Posterior cingulate gyrus (tissue), 11 donors: Measurements from ENCODE around the gene ELOVL6.
A peak's percentile ranks its signal among the peaks of the same experiment; 100 is the strongest.
"Not testable (repeated sequence)": the region's sequence is repeated elsewhere in the genome, so short reads cannot be mapped to it uniquely, and the experiment has no call there.

Experiments
- DNase-seq, 10 donors: peaks; one replicate each; pipeline versions ENCODE4 v3.0.0 to v3.0.0-alpha.2; 2020 to 2021; ENCODE audit warnings: mixed read lengths in 3 of 10
- intact Hi-C: fragments of 100-400 bp; cut with DNase I; formaldehyde crosslinking; loops from one replicate; pipeline ENCODE4 v1.15.1; 2023

ELOVL6 gene

DNA sequence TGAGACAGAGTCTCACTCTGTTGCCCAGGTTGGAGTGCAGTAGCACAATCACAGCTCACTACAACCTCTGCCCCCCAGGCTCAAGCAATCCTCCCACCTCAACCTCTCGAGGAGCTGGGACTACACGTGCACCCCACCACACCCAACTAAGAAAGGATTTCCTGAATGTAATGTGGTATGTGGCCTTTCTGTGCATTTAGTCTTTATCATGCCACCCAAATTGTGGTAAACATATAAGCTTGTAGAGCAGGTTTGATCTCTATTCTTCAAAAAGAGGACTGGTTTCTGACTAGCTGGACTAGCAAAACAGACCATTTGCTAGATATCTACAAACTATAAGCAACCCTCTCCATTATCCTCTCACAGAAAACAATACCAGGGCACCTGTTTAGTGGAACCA is 33.6 kb downstream of the ELOVL6 start:
- DNase-seq = no peak
- intact Hi-C loops = no loop called here

DNA sequence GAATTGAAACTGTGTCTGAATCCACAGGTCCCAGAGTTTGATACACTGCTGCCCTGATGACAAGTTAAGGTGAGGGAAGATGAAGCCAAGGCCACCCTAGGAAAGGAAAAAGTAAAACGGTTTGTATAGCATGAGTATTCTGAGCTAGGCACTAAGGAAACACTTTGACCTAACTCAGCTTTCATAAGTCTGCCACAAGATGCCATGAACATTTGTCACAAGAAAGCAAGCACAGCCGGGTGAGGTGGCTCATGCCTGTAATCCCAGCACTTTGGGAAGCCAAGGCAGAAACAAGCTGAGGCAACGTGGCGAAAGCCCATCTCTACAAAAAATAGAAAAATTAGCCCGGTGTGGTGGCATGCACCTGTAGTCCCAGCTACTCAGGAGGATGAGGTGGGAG is 34.2 kb downstream of the ELOVL6 start:
- no peak for DNase-seq
- intact Hi-C loops = no loop called here

DNA sequence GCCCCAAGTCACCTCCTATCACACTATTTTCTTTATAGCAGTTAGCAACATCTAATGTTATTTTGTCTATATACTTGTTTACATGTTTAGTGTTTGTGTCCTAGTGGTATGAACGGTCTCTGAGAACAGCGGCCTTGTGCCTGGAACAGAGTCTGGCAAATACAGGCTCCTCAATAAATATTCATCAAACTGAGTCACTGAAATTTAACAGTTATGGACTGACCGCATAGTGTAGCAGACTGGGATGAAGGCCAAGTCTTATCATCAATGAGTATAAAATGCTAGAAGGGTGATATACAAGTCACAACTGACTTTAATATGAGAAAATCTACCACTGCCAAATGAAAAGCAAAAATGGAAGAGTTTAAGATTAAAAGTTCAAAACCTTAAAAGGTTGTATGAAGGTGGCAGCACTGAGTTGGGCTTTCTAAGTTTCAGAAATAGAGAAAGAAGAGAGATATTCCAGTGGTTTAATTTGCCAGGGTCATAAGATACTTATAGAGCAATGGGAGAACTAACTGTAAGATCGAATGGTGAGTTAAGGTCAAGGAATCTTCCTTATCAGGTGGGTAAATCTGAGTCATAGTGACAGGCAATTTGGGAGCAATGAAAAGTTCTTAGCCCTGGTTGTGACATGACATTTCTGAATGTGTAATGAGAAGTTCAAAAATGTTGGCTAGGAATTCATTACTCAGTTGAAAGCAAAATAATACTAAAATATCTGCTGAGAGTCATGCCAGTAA is 34.9 kb downstream of the ELOVL6 start:
- DNase-seq = no peak
- intact Hi-C loops = no loop called here

DNA sequence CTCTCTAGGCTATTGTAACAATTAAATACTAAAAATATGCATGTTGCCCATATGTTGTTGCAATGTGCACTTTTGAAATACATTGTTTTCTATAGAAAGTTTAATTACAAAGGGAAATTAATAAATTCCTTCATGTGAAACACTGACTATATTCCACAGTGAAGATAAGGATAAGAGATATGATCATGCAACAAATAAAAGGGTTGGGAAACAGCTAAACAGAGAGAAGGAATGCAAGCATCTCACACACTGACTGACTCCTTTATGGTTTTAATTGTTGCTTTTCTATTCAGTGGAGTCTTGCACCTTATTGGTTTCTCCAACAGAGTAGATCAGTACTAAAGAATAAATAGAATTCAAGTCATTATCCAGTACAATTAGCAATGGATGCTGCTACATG is 37.8 kb downstream of the ELOVL6 start:
- intact Hi-C loops = no loop called here
- no peak for DNase-seq

DNA sequence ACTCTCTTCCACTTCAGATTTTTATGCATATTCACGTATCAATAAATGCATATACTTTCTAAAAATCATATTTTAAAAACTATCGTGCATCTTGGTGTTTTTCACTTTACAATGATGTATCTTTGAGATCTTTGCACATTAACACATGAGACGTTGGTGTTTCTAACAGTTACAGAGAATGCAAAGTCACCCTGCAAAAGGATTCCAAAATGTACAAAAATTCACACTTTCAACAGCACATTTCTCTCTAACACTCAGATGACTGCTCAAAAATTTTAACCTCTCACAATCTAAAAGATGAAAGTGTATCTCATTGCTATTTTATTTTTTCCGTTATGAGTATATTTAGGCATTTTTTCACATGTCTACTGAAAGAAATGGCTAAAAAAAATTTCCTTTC is 38.9 kb downstream of the ELOVL6 start:
- intact Hi-C loops = no loop called here
- no peak for DNase-seq

DNA sequence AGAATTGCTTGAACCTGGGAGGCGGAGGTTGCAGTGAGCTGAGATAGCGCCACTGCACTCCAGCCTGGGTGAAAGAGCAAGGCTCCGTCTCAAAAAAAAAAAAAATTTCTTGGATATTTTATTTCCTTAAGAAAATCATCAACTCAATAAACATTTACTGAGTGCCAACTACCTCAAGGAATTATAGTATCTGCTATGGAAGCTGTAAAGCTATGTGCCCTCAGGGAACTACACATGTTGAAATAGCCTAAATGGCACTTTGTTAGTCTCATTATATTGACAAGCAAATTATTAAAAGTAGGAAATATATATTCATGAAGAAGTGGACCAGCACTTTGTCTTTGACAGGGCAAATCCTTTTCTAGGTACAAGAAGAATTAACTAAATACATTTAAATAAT is 40.8 kb downstream of the ELOVL6 start:
- no peak for DNase-seq
- intact Hi-C loops = no loop called here

DNA sequence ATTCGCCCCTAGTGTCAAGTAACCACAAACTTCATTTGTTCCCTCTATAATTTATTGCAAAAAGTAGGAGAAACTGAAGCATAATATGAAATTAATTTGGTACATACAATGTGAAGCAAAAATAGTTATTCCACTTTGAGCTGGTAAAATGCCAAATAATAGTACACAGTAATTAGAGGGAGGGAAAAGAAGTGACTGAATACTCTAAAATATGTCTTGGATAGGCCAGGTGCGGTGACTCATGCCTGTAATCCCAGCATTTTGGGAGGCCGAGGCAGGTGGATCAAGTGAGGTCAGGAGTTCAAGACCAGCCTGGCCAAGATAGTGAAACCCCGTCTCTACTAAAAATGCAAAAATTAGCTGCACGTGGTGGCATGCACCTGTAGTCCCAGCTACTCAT is 41.2 kb downstream of the ELOVL6 start:
- intact Hi-C loops, DNase-seq: not testable (repeated sequence)

DNA sequence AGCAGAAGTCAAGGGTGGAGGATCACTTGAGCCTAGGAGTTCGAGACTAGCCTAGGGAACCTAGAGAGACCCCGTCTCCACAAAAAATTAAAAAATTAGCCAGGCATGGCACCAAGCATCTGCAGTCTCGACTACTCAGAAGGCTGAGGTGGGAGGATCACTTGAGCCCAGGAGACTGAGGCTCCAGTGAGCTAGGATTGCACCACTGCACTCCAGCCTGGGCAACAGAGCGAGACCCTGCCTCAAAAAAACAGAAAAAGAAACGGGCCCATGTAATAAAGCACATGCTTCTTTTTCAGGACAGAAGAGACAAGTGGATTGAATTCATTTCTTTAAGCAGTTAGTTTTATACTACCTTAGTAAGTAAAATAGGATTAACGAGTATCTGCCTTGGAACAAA is 42.0 kb downstream of the ELOVL6 start:
- no peak for DNase-seq

DNA sequence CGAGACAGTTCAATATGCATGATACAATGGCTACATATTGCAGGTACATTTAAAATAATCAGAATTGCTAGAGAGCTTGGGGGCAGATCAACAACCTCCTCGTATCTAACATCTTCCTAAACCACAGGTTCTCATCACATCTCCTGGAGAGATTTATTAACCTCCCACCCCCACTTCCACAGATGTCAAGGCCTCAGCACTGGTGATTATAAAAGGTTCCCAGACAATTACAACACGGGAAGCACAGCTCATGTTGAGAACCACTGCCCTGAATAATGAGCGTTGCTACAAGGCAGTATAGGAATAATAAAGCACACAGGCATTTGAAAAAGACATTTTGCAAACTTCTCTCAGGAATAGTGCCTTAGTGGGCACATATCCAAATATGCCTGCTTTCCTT is 42.8 kb downstream of the ELOVL6 start:
- intact Hi-C loops = no loop called here

More for the DNA sequence above, 42.0 kb downstream of the ELOVL6 start:
- intact Hi-C loops = no loop called here

DNA sequence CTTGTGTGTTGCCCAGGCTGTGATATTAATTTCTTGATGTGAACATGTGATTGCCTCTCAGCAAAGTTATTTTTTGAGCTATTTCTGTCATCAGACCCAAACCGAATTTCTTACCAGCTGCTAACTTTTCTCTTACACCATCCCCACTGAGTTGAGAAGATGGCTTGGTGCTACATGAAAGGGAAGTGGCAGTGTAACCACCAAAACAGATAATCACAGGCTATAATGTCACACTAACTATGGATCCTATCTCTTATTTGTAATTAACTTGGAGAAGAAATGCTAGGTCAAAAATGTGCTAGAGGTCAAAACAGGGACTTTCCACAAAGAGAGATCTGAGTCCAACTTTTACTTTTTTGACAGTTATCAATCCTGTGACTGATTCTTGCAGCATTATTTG is 43.8 kb downstream of the ELOVL6 start:
- DNase-seq = no peak
- intact Hi-C loops = no loop called here

More for the DNA sequence above, 42.8 kb downstream of the ELOVL6 start:
- DNase-seq = no peak

DNA sequence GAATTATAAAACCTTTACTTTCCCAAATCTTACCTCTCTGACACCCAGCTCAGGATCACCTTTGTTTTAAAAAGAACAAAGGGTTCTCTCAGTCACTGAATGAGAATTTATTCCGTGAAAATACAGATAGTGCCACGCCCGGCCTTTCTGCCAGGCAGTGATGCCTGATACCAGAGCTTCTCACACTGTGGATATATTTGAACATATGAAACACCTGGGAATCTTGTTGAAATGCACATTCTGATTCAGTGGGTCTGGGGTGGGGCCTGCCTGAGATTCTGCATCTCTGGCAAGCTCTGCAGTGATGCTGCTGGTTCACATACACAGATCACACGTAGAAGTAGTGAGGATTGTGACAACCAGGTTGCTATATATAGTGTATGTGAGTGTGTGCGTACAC is 46.0 kb downstream of the ELOVL6 start:
- DNase-seq = peak in 3 of 10 donors; percentile 8 to 70 (median 8)
- intact Hi-C loops = no loop called here

DNA sequence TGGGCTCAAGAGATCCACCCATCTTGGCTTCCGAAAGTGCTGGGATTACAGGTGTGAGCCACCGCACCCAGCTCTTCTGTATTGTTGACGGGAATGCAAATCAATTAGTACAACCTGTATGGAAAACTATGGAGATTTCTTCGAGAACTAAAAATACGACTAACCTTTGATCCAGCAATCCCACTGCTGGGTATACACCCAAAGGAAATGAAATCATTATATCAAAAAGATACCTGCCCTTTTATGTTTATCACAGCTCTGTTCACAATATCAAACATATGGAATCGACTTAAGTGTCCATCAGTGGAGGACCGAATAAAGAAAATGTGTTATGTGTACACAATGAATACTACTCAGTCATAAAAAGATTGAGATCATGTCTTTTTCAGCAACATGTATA is 49.3 kb downstream of the ELOVL6 start:
- DNase-seq = no peak
- intact Hi-C loops = no loop called here

DNA sequence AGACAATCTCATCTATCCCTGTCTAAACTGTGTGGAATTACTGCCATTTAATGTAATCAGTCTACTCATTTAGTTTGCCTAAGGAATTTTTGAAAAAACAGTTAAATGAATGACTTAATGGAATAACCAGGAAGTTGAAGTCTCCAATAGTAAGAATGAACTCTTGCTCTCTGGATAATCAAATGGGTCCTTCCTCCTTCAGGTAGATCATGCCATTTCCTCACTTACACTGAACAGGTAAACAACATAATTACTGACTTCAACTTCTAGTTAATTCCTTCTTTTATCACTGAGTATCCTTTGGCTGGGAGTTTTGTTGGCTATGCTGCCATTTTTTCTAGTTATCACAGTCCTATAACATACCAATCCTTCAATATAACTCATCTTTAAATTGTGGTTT is 56.0 kb downstream of the ELOVL6 start:
- intact Hi-C loops = no loop called here
- no peak for DNase-seq

DNA sequence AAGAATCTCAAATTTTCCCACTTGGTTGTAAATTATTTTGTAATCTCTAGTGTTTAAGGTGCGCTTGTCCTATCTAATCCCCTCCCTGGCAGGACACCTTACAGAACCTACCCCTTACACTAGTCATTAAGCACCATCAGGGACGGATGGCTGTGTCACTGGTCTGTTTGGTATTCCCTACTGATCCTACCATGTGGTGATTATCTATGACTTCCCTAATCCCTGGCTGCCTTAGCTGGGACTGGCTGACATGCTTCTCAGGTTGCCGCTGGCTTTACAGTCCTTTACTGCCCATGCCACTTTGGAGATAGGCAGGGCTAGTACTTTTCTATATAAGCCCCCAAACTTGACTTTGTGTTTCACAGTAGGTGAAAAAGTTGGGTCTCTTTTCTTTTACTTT is 58.6 kb downstream of the ELOVL6 start:
- intact Hi-C loops = no loop called here
- no peak for DNase-seq

DNA sequence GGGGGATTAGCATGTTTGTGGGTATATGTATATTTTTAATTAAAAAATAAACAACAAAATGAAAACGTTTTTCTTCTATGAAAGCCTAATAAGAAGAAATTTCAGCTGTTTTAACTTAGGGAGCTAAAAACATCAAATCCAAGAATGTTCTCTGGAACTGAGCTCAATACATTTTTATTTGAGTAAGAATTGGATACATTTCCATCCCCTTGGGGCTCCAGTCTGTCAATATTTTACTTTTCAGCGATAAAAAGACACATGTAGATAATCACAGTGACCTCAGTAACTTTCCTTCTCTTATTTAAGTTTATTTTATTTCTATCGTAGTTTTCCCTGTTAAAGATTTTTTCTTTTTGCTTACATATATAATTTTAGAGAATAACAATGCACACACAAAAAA is 59.3 kb downstream of the ELOVL6 start:
- intact Hi-C loops = no loop called here
- DNase-seq = no peak

DNA sequence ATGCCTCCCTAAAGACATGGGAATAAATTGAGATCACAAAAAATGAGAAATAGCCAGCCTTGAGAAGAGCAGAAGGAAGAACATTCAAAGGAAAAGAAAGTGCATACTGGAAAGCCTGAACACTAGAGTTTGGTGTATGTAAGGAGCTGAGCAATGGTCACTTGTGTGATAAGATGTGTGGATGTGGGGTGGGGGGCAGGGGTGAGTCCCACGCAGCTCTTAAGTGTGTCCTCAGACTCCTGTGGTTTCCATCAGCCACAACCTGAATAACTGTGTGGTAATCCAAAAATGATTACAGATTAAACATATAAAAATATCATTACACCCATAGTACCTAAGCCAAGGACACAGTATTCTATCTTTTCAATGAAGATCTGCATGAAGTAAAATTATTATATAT is 59.9 kb downstream of the ELOVL6 start:
- DNase-seq = no peak
- intact Hi-C loops = no loop called here

DNA sequence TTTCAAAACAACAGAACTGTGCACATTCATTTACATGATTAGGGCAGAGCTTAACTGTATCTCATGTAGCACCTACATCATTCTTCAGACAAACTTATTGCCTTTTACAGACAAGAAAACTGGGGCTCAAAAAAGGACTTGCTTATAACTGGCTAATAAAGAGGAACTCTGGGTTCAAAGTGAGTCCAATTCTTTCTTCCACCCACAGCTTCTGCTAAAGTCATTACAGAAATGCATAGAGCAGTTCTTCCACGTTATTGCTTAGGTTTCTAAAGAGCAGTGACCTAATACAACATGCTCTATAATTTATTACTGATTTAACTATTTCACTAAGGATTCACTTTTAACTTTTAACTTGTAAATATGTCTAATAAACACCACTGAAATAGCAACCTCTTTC is 60.6 kb downstream of the ELOVL6 start:
- intact Hi-C loops = no loop called here
- no peak for DNase-seq

DNA sequence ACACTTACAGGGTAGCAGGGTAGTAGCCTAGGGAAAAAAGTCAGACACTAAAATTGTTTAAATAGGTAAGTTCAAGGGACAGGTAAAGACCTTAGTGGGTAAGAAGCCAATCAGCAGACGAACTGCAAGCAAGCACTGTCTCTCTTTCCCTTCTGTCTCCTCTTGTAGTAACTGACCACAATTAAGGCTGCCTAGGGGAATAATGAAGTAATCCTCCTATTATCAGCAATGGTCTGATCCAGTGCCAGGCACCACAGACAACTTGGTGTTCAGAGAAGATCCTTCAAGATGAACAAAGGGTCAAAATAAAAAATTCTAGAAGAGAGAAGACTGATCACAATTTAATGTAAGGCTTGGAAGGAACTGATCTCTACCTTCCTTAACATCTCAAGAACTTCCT is 62.9 kb downstream of the ELOVL6 start:
- intact Hi-C loops = no loop called here
- no peak for DNase-seq

DNA sequence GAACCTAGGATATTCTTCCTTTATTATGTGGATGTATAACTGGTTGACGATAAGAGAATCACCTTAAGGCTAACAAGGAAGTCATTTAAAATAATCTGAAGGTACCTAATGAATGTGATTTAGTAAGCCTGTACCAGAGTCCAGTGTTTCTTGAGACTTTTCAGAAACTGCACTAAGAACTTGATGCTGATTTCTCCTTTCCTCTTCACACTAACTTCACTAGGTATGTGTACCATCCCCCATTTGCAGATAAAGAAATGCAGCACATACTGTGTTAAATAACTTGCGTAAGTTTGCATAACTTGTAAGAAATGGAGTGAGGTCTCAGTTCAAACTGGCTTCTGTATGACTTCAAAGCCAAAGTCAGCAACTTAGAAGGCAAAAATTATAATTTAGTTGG is 63.3 kb downstream of the ELOVL6 start:
- DNase-seq = no peak
- intact Hi-C loops = no loop called here

DNA sequence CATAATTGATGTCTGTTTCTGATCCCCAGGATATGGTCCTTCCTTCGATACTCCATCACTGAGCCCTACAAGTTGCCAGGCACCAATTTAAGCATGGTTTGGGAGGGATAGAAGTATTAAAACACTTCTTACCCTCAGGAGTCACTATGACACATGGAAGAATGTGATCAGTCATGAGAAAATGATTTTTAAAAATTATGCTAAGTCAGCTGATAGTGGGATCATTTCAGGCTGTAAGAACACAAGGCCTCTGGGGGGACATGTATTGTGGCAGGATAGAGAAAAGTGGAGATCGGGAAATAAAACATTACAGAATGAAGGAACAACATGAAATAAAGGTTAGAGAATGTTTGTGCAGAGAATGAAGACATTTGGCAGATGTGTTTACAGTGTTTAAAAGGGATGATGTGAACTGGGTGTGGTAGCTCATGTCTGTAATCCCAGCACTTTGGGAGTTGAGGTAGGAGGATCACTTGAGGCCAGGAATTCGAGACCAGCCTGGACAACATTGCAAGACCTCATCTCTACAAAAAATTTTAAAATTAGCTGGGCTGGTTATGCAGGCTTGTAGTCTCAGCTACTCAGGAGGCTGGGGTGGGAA is 64.0 kb downstream of the ELOVL6 start:
- DNase-seq = no peak
- intact Hi-C loops = no loop called here

DNA sequence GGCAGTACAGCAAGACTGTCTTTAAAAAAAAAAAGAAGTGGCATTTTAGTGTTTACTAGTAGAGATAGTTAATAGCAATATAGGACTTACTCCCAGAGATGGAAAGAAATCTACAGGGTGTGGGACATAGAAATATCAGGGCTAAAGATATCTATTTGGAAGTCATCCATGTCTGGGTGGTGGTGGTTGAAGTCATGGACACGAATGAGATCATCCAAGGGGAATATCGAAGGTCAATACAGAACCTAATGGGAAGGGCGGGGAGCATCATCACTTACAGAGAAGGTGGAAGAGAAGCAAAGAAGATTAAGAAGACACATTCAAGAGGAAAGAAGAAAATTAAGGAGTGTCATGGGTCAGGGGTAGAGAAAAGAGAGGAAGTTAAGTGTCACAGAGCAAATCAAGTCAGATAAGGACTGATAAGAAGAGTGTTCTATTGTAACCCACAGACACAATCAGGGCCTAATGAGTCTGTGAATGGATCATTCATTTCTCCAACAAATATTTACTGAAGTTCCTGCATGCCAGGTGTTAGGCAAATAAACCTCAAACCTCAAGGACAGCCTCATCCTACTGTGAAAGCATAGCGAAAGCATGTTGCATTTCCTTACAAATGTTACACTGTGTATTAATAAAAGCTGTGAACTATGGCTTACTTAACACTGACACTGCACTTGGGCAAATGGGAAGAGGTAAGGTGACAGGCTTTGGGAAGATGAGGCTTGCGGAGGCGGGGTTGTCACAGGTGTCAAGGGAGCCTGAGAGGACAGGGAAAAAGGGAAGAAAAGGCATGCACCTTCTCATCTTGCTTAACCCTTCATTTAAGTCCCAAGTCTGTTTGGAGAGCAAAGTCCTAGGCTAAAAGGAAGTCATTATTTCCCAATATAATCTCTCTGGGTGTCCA is 65.3 kb downstream of the ELOVL6 start:
- intact Hi-C loops = no loop called here
- no peak for DNase-seq

DNA sequence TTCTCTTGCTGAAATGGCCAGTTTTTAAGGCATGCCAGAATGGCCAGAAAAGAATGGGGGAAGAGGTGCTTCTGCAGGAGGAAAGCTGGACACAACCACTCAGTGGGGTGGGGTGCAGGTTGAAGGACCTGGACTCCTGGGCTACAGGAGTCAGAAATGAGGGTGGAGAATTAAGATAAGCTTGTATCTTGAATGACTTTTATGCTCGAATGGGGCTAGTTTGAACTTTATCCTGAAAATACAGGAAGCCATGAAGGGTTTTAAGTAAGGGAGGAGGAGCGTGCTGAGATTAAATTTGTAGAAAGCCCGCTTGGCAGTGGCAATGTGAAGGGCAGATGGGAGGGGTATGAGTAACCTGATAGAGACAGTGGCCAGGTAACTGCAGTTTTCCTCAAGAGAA is 66.5 kb downstream of the ELOVL6 start:
- DNase-seq = no peak

More for the DNA sequence above, 66.5 kb downstream of the ELOVL6 start:
- intact Hi-C loops = no loop called here
